H1 (cell line): ENCODE measurements around the gene CCNT1. TPM values are rescaled to one million over a fixed set of nuclear protein-coding genes. Genes with fewer than 3 reads are reported as not detected.

Source experiments
- CTCF ChIA-PET: fragments of 300-600 bp; sonication (Branson Sonifier 250); formaldehyde crosslinking; loops from one replicate; lab custom pipeline; 2021; ENCODE audit not compliant: partially characterized antibody; lab: Charles Lee
- POLR2A ChIA-PET: fragments of 300-600 bp; sonication (Branson Sonifier 250); formaldehyde crosslinking; loops from one replicate; lab custom pipeline; 2021; ENCODE audit warnings: inconsistent platforms; ENCODE audit not compliant: partially characterized antibody; lab: Charles Lee
- DNase-seq, 2 experiments: peaks; one replicate each; pipeline versions ENCODE4 v3.0.0 to v3.0.0-alpha.2; 2010 to 2022; ENCODE audit warnings: low spot score in 2 of 2, low read depth in 1 of 2, mixed read lengths in 1 of 2
- FAIRE-seq: peaks from 2 replicates; lab custom pipeline; 2011; peaks lifted over from hg19 to GRCh38; lab: Jason Lieb, UNC
- H2AFZ ChIP-seq: 2 replicates; pipeline ENCODE4 v1.8.1; 2012; ENCODE audit warnings: low read length, inconsistent platforms
- H2AK5ac ChIP-seq: 2 replicates; pipeline ENCODE4 v1.6.1; 2013; ENCODE audit warnings: low read depth, low read length
- H2BK120ac ChIP-seq: replicated peaks from 2 replicates; pipeline ENCODE3; 2013; ENCODE audit warnings: low read depth, low read length, inconsistent platforms
- H2BK12ac ChIP-seq: 2 replicates; pipeline ENCODE4 v1.6.1; 2013; ENCODE audit warnings: low read depth, low read length
- H2BK15ac ChIP-seq: 2 replicates; pipeline ENCODE4 v1.6.1; 2013; ENCODE audit warnings: low read length
- H2BK20ac ChIP-seq: 2 replicates; pipeline ENCODE4 v1.6.1; 2013; ENCODE audit warnings: low read length
- H2BK5ac ChIP-seq: 2 replicates; pipeline ENCODE4 v1.6.1; 2013; ENCODE audit warnings: low read depth, low read length
- H3K14ac ChIP-seq: 2 replicates; pipeline ENCODE4 v1.6.1; 2013; ENCODE audit warnings: inconsistent platforms; ENCODE audit not compliant: insufficient read length
- H3K18ac ChIP-seq: 2 replicates; pipeline ENCODE4 v1.6.1; 2013; ENCODE audit warnings: low read length; ENCODE audit errors: extremely low read depth
- H3K23ac ChIP-seq: 2 replicates; pipeline ENCODE4 v1.6.1; 2013; ENCODE audit warnings: inconsistent platforms; ENCODE audit not compliant: insufficient read length
- H3K23me2 ChIP-seq: 2 replicates; pipeline ENCODE4 v1.6.1; 2013; ENCODE audit warnings: low read depth, low read length
- H3K27ac ChIP-seq: 2 replicates; pipeline ENCODE4 v1.6.1; 2011; ENCODE audit warnings: low read depth, low read length, inconsistent platforms
- H3K27me3 ChIP-seq, 4 experiments: replicated peaks in 1 of 4; 1 replicate in 1 of 4; 2 replicates in 3 of 4; pipeline versions ENCODE4 v1.6.1 to v1.8.1; 2011 to 2013; ENCODE audit warnings: low read length in 3 of 4, mild to moderate bottlenecking in 3 of 4, inconsistent platforms in 2 of 4, mixed read lengths in 2 of 4, moderate library complexity in 1 of 4; ENCODE audit not compliant: control insufficient read depth in 3 of 4, insufficient read depth in 3 of 4; ENCODE audit errors: extremely low read depth in 1 of 4
- H3K36me3 ChIP-seq, 4 experiments: 2 replicates each; pipeline versions ENCODE4 v1.6.1 to v1.8.1; 2011 to 2013; ENCODE audit warnings: mild to moderate bottlenecking in 4 of 4, low read length in 3 of 4, moderate library complexity in 2 of 4, control low read depth in 1 of 4, inconsistent platforms in 1 of 4; ENCODE audit not compliant: insufficient read depth in 4 of 4, control insufficient read depth in 2 of 4
- H3K4ac ChIP-seq: replicated peaks from 2 replicates; pipeline ENCODE3; 2013; ENCODE audit warnings: low read length, low read depth, mixed read lengths, inconsistent platforms; ENCODE audit not compliant: insufficient read length
- H3K4me1 ChIP-seq, 4 experiments: replicated peaks in 1 of 4; 1 replicate in 1 of 4; 2 replicates in 3 of 4; pipeline versions ENCODE4 v1.6.1 to v1.8.1; 2011 to 2013; ENCODE audit warnings: low read length in 3 of 4, inconsistent platforms in 2 of 4, mixed read lengths in 1 of 4; ENCODE audit not compliant: insufficient read depth in 4 of 4, control insufficient read depth in 3 of 4
- H3K4me2 ChIP-seq, 2 experiments: 2 replicates each; pipeline versions ENCODE4 v1.6.1 to v1.8.1; 2011 to 2013; ENCODE audit warnings: low read depth in 2 of 2, low read length in 2 of 2, control low read depth in 1 of 2, inconsistent platforms in 1 of 2, mild to moderate bottlenecking in 1 of 2; ENCODE audit not compliant: insufficient read depth in 1 of 2
- H3K4me3 ChIP-seq, 4 experiments: fragments of 200-600, 300-600 bp in 1 of 4; sonication (generic), shearing (Covaris generic), sonication (Bioruptor Twin) in 1 of 4; 2 replicates each; pipeline versions ENCODE4 v1.5.1 to v1.8.1; 2011 to 2016; ENCODE audit warnings: low read length in 4 of 4, low read depth in 3 of 4, control low read depth in 2 of 4, inconsistent platforms in 2 of 4, mild to moderate bottlenecking in 2 of 4, mixed read lengths in 1 of 4, moderate library complexity in 1 of 4; ENCODE audit not compliant: insufficient read depth in 2 of 4; ENCODE audit errors: extremely low read depth in 1 of 4
- H3K56ac ChIP-seq: replicated peaks from 2 replicates; pipeline ENCODE3; 2013; ENCODE audit warnings: low read depth, mild to moderate bottlenecking, mixed read lengths, low read length, inconsistent platforms; ENCODE audit not compliant: insufficient read length
- H3K79me1 ChIP-seq: 2 replicates; pipeline ENCODE4 v1.6.1; 2013; ENCODE audit warnings: low read depth, low read length, control low read depth
- H3K79me2 ChIP-seq, 2 experiments: 2 replicates each; pipeline versions ENCODE4 v1.6.1 to v1.8.1; 2012 to 2013; ENCODE audit warnings: low read length in 2 of 2, mild to moderate bottlenecking in 2 of 2, inconsistent platforms in 1 of 2; ENCODE audit not compliant: insufficient read depth in 2 of 2, control insufficient read depth in 1 of 2
- H3K9ac ChIP-seq, 4 experiments: replicated peaks in 1 of 4; 1 replicate in 1 of 4; 2 replicates in 3 of 4; pipeline versions ENCODE4 v1.6.1 to v1.8.1; 2011 to 2013; ENCODE audit warnings: low read depth in 3 of 4, low read length in 3 of 4, control low read depth in 2 of 4, mild to moderate bottlenecking in 2 of 4, moderate library complexity in 2 of 4, inconsistent platforms in 1 of 4; ENCODE audit errors: extremely low read depth in 1 of 4
- H3K9me3 ChIP-seq, 2 experiments: 2 replicates each; pipeline versions ENCODE4 v1.6.1 to v1.8.1; 2012 to 2013; ENCODE audit warnings: mild to moderate bottlenecking in 2 of 2, moderate library complexity in 2 of 2, control low read depth in 1 of 2, inconsistent platforms in 1 of 2, low read depth in 1 of 2, low read length in 1 of 2, mixed read lengths in 1 of 2; ENCODE audit not compliant: insufficient read depth in 2 of 2
- H4K20me1 ChIP-seq, 2 experiments: replicated peaks in 1 of 2; 2 replicates each; pipeline versions ENCODE3 to v1.8.1; 2011 to 2013; ENCODE audit warnings: inconsistent platforms in 2 of 2, low read length in 2 of 2, mild to moderate bottlenecking in 1 of 2; ENCODE audit not compliant: insufficient read depth in 2 of 2, control insufficient read depth in 1 of 2
- H4K5ac ChIP-seq: 2 replicates; pipeline ENCODE4 v1.6.1; 2013; ENCODE audit warnings: low read length, low read depth, mixed read lengths, inconsistent platforms; ENCODE audit not compliant: insufficient read length
- H4K8ac ChIP-seq: 2 replicates; pipeline ENCODE4 v1.8.0; 2013; ENCODE audit warnings: mild to moderate bottlenecking, moderate library complexity, low read length, inconsistent platforms; ENCODE audit not compliant: insufficient read depth; ENCODE audit errors: extremely low read depth
- H4K91ac ChIP-seq: replicated peaks from 2 replicates; pipeline ENCODE3; 2013; ENCODE audit warnings: low read length, mixed read lengths, inconsistent platforms; ENCODE audit not compliant: insufficient read length
- GTF2F1 ChIP-seq: IDR thresholded peaks from 2 replicates; pipeline ENCODE4 v1.6.1; 2012; ENCODE audit warnings: low read depth, low read length, improper control_type of control experiment, borderline replicate concordance
- KDM5A ChIP-seq: fragments of 200-600 bp; IDR thresholded peaks from 2 replicates; pipeline ENCODE4 v1.7.1; 2012; ENCODE audit warnings: mild to moderate bottlenecking, low read length, inconsistent platforms, mixed read lengths
- MAFK ChIP-seq: IDR thresholded peaks from 2 replicates; pipeline ENCODE4 v1.6.1; 2012; ENCODE audit warnings: low read depth, mild to moderate bottlenecking, improper control_type of control experiment, low read length
- TCF12 ChIP-seq: IDR thresholded peaks from 2 replicates; pipeline ENCODE4 v1.6.1; 2011; ENCODE audit warnings: low read depth, mild to moderate bottlenecking, low read length
- WGBS, 2 experiments: shearing (Covaris generic) in 1 of 2; methylation state at CpG; one replicate each; pipeline versions ENCODE4 v1.1.6 to v1.1.7; 2013 to 2015; ENCODE audit warnings: low lambda C conversion rate in 2 of 2, mixed read lengths in 2 of 2, inconsistent platforms in 1 of 2, low coverage in 1 of 2, missing lambda C conversion rate in 1 of 2; ENCODE audit not compliant: insufficient replicate concordance in 2 of 2, insufficient coverage in 1 of 2, insufficient read length in 1 of 2; ENCODE audit errors: extremely low coverage in 1 of 2, missing lambda C conversion rate in 1 of 2; 5-methylcytosine and 5-hydroxymethylcytosine counted together
- polyA plus RNA-seq, 7 experiments: library from polyadenylated mRNA; depleted of rRNA in 3 of 7; stranded (reverse) in 5 of 7; unstranded in 2 of 7; fragments of >200 nt in 5 of 7; fragments of 200-250 nt in 2 of 7; gene quantifications; 1 replicate in 5 of 7; 2 replicates in 1 of 7; 4 replicates in 1 of 7; pipeline versions ENCODE4 v1.2.1 to v1.2.3, GENCODE V29; 2011 to 2013; ENCODE audit warnings: missing spikeins in 2 of 7, mixed read lengths in 2 of 7
- total RNA-seq: library from RNA; stranded (reverse); fragmentation: NEBNext Ultra II Directional; extraction: Animal tissue kit (Norgen Biotek cat#: 25700); gene quantifications from 2 replicates; pipeline ENCODE4 v1.2.1, GENCODE V29; 2021

Gene CCNT1
- total and polyA plus RNA-seq, 2 of the 8 experiments (the other 6 are each of a cell fraction or from before 2014, with no cell fraction given) = 13.2 to 45.9 TPM

DNA sequence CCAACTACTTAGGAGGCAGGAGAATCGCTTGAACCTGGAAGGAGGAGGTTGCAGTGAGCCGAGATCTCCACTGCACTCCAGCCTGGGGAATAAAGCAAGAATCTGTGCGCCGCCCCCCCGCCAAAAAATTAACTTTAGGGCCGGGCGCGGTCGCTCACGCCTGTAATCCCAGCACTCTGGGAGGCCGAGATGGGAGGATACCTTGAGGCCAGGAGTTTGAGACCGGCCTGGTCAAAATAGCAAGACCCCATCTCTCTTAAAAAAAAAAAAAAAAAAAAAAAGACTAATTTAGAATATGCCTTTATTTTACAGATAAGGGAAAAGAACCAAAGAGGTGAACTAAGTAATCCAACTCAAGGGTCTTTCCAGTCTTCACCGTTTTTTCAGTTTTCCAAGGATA lies 35.6 kb downstream of the CCNT1 start:
- Histone ChIP-seq H3K4me3 (peak overlapping the region; percentile 80 to 92 (median 86)), H3K79me1 (peaks cover 6% of the 10 kb centered on the region), H3K27ac (no peak overlapping the region), H3K14ac (no peak overlapping the region), H3K23ac (no peak overlapping the region), H3K9ac (peak overlapping the region in 3 of 4 experiments; percentile 95 to 100 (median 98); a peak in 5 of 7 replicates), H4K5ac (no peak overlapping the region), H3K27me3 (no peaks in the 10 kb centered on the region), H3K18ac (no peak overlapping the region), H2BK120ac (no peak overlapping the region), H4K91ac (no peak overlapping the region), H2BK5ac (no peak overlapping the region), H2BK12ac (no peak overlapping the region), H2AFZ (no peak overlapping the region), H3K79me2 (peaks cover 24 to 60% of the 10 kb centered on the region in 2 experiments), H3K23me2 (0 out of 2 replicates have a peak, but pooled peaks cover 3% of the 10 kb centered on the region), H3K4me2 (peak overlapping the region; percentile 95 to 96), H3K4ac (no peak overlapping the region), H4K8ac (no peak overlapping the region; the same call in 1 of the 2 replicates), H2AK5ac (no peak overlapping the region), H2BK15ac (no peak overlapping the region), H3K9me3 (no peaks in the 10 kb centered on the region), H3K36me3 (peaks cover 14 to 47% (median 29%) of the 10 kb centered on the region in 4 experiments), H2BK20ac (no peak overlapping the region), H3K56ac (no peak overlapping the region), H4K20me1 (peaks cover 7% of the 10 kb centered on the region in 2 experiments), H3K4me1 (peaks cover 0 to 3% (median under 1%) of the 10 kb centered on the region in 4 experiments; a peak in 3 of 7 replicates)
- 77% methylated on average over 13 of the region's 13 CpGs; no CpG with 5 or more reads in 1 of the 2 experiments for WGBS, 2 experiments
- POLR2A ChIA-PET = interaction anchor here (0.6 to 1.8 kb wide), 2 partner anchors 12 to 111 kb away, joined by 3 to 8 read pairs; no protein-coding TSS in a partner anchor
- TF ChIP-seq GTF2F1 = no peak
- TF ChIP-seq MAFK = no peak
- no peak for TF ChIP-seq TCF12
- no peak for TF ChIP-seq KDM5A
- peak in 1 of 2 experiments; percentile 24 for DNase-seq
- CTCF ChIA-PET = no interaction called here
- FAIRE-seq = no peak
